SIG-M5 treated with dmso at 0.1 percent for 504 hours (cell line): ENCODE results near the gene CRYGD.
A peak's percentile ranks its signal among the peaks of the same experiment; 100 is the strongest.
"Not testable (repeated sequence)": the region's sequence is repeated elsewhere in the genome, so short reads cannot be mapped to it uniquely, and the experiment has no call there.

ENCODE experiments used
- DNase-seq: peaks from one replicate; lab custom pipeline; 2025; ENCODE audit not compliant: unreplicated experiment; lab: John Stamatoyannopoulos, UW

The CRYGD gene

GRCh38 chr2:208124013-208124715 is at the start of gene CRYGD:
TSS of gene CRYGD (minus strand) at chr2:208124524. CDS start at chr2:208124473, 51 bp downstream.
- DNase-seq: not testable (repeated sequence)

DNA sequence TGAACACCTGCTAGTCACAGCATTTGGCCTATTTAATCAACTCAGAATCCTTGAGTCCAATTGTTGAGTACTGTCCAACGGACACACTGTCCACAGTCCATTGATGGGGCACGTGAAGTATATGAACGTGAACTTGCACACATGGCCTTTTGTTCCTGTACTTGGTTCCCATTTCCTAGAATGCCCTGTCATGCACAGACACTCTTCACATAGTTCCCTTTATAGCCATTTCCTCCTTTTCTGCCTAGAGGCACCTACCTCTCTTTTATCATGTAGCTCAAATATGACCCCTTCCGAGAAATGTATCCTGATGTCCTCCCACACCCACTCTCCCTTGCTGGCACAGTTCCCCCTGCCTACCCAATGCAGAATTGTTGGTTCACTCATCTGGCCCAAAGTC is 47.8 kb upstream of the CRYGD start:
- DNase-seq: peak; percentile 88

DNA sequence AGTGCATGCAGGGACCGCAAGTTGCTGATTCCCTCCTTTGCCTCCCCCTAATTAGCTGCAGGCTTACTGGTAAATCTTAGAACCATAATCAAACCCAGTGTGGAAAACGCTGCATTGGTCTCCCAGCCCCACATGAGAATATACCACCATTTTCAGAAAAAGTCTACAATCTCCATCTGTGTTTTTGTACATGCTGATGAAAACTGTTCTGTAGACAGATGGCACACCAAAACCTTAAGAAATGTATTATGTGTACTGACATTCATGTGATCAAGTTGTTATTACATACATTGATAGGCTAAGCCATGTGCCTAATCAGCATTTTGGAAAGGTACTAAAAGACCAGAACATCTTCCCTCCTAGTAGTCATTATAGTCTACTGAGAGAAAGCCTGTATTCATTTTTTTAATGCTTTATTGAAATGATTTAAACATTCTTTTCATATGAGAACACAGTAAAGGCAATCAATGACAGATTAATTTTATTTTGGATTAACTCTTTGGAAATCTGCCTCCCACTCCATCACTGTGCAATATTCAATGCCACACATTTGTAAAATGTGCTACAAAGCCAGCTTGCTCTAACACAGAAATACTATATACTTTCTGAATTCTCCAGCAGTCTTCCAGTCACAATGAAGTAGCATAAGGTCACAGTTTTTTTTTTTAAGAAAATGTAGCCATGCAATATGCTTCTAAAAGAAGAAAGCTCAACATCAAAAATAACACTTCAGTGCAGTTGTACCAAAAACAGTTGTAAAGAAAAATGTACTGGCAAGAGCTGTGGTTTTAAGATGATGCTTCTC is 40.8 kb upstream of the CRYGD start:
- no peak for DNase-seq

DNA sequence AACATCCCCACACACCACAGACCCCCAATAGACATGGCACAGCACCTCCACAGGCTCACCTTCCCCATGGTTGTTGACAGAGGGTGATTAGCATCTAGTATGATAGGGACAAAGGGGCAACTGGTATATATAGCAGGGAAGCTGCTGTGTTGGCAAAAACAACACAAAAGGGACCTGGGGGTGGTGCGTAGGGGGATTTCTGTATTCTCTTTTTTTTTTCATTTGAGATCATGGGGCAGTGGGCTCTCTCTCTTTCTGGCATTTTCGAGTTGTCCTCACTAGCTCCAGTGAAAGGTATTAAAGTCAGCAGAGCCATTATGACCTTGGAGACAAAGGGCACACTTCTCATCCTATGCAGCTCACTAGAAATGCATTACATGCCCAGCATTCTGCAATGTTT is 39.2 kb upstream of the CRYGD start, which contains the start of gene CRYGA:
Gene CRYGA, minus strand, starts transcription at position 101 of the 400 bp plus-strand sequence. Its CDS starts 33 bp downstream, at position 68.
- no peak for DNase-seq

GRCh38 chr2:208156439-208156838 is 32.1 kb upstream of the CRYGD start:
- no peak for DNase-seq

DNA sequence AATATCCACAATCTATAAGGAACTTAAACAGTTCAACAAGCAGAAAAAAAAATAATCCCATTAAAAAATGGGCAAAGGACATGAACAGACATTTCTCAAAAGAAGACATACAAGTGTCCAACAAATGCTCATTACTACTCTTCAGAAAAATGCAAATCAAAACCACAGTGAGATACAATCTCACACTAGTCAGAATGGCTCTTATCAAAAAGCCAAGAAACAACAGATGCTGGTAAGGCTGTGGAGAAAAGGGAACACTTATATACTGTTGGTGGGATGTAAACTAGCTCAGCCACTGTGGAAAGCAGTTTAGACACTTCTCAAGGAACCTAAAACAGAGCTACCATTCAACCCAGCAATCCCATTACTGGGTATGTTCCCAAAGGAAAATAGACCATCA is 28.8 kb upstream of the CRYGD start:
- DNase-seq: no peak

DNA sequence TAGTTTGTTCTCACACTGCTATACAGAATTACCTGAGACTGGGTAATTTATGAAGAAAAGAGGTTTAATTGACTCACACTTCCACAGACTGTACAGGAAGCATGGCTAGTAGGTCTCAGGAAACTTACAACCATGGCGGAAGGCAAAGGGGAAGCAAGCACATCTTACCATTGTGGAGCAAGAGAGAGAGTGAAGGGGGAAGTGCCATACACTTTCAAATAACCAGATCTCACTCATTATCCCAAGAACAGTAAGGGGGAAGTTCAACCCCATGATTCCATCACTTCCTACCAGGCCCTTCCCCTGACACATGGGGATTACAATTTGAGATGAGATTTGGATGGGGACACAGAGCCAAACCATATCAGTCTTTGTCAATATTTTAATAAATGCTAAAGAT is 26.6 kb upstream of the CRYGD start:
- DNase-seq: peak; percentile 4

GRCh38 chr2:208150094-208150493 is 25.8 kb upstream of the CRYGD start:
- no peak for DNase-seq

DNA sequence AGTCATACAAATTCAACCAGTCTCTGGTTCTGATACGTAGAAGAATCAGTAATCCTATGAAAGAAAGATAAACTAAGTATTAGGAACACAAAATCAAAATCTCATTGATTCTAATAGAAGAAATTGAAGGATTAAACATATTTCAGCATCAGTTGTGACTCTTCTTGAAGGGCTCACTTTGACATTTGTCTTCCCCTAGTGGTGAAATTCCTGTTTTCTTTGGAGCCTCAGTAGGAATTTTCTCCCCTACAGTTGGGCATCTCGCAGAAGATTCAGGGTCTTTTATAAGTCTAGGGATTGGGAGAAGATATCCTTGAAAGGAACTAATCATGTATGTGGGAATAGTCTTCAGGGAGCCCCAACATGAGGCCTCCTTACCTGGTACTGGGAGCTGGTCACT is 24.5 kb upstream of the CRYGD start:
- no peak for DNase-seq

GRCh38 chr2:208147759-208148158 is 23.4 kb upstream of the CRYGD start:
- DNase-seq: no peak

DNA sequence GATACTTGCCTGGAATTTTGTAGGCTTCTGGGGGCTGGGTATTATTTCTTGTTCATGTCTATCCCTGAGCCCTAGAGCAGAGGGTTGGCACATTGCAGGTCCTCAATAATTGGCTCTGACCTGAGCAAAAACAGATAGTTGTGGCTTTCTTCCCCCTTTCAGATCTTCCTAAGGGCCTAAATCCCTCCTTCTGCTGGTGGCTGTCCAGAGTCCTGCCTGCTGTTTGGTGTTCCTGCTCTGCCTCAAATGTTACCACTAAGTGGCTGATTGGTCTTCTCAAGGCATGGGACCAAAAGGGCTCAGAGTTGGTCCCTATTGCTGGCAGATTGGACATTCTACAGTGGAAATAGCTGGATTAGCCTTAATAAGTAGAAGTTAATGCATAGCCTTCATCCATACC is 22.7 kb upstream of the CRYGD start:
- no peak for DNase-seq

DNA sequence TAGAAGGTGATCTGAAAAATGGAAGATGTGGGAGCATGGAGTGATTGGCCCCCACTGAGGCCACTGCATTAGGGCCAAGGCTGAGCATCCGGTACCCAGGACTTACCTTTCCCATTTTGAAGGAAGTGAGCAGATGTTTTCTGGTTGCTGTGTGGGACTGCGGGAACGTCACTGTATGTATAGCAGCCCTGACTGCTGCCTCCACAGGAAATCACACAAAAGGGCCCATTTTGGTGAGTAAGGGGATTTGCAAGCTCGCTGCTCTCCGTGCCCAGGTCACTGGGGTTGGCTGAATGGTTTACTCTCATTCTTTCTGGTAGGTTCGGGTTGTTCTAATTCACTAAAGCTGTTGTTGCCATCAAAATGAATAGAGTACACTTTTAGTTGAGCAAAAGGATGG is 21.7 kb upstream of the CRYGD start, which contains the start of gene CRYGB:
Gene CRYGB, minus strand, starts transcription at position 153 of the 400 bp plus-strand sequence. Its CDS starts 38 bp downstream, at position 115.
- DNase-seq: no peak

DNA sequence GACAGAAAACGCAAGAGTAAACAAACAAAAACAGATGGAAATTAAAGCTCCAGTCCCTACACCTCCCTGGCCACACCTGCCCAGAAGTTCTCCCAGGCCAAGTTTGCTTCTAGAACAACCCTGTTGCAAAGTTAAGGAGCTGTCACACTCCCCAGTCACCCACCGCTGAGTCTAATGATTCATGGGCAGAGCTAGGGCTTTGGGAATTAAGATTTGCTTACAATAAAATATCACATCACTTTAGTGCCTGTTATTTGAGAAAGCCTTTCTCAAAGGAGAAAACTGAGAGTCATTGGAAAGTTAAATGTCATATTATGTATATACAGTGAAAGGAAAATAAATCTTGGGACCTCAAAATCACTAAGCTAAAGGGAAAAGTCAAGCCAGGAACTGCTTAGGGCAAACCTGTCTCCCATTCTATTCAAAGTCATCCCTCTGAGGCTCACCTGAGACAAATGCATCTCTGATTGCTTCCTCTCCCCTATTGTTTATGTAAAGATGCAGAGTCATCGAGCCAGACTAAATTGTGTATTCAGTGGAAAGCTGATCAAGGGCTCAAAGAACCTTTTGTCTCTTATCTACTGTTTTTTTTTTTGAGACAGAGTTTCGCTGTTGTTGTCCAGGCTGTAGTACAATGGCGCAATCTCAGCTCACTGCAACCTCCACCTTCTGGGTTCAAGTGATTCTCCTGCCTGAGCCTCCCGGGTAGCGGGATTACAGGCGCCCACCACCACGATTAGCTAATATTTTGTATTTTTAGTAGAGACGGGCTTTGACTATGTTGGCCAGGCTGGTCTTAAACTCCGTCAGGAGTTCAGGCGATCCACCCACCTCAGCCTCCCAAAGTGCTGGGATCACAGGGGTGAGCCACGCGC is 18.8 kb upstream of the CRYGD start:
- DNase-seq: no peak

DNA sequence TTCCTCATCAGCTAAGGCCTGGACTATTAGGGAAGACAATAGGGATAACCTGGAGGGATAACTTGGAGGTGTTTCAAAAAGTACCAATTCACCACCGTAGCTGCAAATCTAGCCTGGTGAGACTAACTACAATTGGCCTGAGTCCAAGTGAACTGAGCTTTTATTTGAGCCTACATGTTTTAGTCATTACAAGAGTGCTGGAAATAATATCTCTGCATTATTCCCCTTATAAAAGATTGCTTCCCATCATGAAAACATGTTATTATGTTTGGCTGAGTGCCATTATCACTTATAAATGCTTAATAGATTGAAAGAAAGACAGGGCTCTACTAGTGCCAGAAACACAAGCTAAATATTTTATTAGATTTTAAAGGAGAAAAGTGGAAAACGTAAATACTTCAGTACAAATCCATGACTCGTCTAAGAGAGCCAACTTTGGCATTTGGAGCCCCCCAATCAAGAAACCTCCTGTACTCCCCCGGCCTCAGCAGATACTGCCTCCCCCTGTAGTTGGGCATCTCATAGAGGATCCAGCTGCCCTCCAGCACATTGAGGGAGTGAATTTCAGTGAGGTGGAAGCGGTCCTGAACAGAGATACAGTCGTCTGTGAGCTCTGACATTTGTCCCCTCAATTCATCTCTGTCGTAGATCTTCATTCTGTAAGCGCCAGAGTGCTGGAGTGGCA is 18.1 kb upstream of the CRYGD start:
- no peak for DNase-seq

DNA sequence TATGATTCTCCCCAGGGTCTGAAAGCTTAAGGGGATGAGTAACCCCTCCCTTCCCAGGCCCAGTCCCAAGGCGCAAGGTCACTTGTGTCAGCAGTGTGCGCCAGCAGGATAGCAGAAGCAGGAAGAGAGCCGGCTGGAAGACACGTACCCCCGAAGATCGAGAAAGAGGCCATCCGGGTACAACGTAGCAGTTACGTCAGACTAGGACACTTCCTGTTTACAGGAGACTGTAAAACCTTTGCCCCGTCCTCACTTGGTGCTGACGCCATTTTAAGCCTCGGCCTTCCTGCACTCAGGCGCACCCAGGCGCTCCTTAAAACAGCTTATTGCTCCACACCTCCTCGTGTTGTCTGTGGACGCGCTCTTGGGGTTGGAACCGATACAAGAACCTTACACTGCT is 15.1 kb upstream of the CRYGD start:
- DNase-seq: no peak

DNA sequence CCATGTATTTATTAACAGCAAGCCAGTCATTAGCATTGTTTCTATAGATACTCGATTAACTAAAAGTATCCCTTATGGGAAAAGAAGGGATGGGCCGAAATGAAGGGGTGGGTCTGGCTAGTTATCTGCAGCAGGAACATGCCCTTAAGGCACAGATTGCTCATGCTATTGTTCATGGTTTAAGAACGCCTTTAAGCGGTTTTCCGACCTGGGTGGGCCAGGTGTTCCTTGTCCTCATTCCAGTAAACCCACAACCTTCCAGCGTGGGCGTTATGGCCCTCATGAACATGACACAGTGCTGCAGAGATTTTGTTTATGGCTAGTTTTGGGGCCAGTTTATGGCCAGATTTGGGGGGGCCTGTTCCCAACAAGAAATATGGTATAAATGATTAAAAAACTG is 14.0 kb upstream of the CRYGD start:
- DNase-seq: not testable (repeated sequence)

- no peak for DNase-seq
Measured at GRCh38 chr2:208136716-208137094, 12.4 kb upstream of the CRYGD start.

DNA sequence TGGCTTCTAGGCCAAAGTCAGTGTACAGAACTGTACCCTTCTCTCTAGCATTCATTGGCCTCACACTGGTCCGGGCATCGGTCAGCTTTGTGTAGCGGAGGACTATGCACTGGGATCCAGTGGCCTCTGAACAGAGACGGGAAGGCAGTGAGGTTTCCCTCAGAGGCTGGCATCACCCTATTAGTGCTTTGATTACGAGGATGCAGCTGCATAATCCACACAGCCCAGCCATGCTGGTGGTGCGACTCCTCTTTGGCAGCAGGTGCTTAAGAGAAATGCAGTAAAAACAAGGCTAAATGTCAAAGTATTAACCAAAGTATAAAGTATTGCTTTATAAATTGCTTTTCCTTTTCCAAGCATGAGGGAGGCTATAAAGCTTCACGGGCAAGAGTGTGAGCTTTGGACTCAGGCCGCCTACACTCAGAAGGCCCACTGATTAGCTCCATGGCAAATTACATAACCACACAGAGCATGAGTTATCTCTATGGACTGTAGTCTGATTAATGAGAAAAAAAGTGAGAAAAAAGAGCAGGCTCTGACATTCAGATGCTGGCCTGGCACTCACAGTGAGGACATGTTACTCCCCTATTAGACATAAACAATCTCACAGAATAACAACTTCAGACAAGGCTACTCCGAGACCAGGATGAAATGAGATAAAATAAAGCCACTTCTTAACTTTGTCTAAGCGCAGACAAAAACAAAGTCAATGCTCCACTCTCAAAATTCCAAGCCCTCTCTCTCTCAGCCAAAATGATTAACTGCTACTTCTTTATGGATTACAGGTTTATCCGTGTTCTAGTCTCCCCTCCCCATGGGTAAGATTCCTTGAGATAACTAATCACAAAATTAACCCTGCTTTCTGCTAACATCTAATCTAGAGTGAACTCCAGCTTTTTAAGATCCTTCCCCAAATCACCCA is 11.7 kb upstream of the CRYGD start:
- no peak for DNase-seq

DNA sequence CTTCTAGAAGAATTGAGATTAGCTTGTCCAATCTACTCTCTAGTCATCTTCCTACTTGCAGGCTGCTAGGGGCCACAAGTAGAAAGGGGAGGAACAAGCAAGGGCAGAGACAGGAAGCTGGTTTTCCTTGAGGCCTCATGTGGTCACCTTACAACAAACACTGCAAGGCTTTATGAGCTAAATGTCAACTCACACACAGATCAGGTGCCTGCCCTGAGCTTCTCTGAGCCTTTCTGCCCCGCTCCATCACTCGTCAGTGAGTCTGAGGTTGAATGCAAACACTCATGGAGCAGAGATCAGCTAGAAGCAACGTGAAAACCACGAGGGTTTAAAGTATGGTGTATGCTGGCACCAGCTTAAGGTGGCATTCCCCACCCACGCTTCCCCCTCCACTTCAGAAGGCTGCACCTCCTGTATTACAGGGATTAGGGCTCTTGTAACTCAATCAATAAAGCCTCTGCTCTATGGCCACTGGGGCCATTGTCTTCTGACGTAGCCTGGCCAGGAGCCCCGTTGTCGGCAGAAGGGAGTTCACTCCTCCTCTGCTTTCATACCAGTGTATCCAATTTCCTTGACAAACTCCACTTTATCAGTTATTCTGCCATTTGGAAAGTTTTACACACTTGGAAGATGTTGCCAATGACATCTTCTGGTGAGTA is 10.7 kb upstream of the CRYGD start:
- peak; percentile 64 for DNase-seq
